NCI-H1417 treated with DMSO at 0.1 percent for 48 hours (cell line): ENCODE measurements around the gene MKNK2.
"Not testable (repeated sequence)": the region's sequence is repeated elsewhere in the genome, so short reads cannot be mapped to it uniquely, and the experiment has no call there.

Source experiments
- DNase-seq: peaks from one replicate; lab custom pipeline; 2025; lab: John Stamatoyannopoulos, UW

Gene MKNK2

DNA sequence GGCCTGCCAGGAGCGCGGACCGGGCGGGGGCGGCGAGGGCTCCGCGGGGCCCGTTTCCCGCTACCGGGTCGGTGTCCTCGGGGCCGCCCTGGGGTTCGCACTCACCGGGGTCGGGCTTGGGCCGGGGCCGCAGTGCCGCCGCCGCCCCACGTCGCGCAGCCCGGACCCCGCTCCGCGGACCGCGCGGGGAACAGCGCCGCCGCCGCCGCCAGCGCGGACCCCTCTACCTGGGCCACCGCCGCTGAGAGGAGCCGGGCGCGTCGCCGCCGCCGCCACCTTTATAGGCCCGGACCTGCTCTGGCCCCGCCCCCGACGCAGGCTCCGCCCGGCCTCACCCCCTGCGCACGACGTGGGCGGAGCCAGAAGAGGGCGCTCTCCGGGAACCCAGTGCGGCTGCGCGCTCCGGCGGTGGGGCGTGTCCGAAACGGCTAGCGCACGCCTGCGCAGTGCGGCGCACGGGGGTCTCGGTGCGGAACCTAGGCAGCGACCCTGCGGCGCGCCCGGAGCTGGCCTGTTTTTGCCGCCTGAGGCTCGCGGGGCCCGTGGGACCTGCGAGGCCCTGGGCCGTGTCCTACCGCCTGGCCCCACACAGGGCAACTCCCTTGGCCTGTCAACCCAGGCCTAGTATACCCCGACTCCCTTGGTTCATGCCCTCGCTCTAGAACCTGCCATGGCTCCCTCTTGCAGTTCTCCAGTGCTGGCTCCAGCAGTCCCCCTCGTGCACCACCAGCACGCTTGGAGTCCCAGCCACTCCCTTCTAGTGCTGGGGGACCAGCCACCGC lies at the start of gene MKNK2:
TSS of gene MKNK2 (minus strand) at position 254 of the 782 bp plus-strand sequence. CDS start 393 bp downstream, outside the sequence.
- DNase-seq, result peak; percentile 47

- no peak for DNase-seq
Measured at GRCh38 chr19:2100719-2101061, 49.6 kb upstream of the MKNK2 start.

DNA sequence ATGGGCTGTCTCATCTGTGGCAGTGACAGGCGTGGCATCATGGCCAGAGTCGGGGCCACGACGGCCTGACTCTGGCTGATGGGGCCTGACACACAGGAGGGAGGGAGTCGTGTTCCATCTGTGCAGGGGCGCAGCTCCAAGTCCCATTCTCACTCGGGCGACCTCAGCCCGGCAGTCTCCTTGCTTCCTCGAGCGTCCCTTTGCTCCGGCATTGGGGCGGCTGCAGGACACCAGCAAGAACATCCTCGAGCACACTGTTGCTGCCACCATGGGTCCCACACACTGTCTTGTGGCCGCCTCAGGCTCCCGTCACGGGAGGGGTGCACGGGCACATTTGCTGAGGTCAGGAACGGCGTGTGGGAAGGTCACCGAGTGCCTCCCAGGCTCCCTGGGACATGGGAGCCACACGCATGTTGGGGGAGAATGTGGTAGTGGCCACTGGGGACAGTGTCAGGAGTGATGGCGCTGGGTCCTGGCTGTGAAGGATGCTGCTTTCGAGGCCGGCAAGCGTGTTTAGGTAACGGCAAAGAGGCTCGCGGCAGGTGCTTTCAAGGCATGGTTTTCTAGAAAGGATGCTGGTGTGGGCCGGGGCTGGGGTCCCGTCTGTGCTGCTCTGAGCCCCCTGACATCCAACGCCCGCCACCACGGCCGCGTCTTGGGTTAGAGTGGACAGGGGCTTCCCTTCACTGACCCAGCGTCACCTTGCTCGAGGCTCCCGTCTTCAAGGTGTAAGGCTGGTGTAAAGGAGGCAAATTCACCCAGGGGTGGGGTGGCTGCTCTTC lies 49.1 kb upstream of the MKNK2 start:
- DNase-seq, result no peak

DNA sequence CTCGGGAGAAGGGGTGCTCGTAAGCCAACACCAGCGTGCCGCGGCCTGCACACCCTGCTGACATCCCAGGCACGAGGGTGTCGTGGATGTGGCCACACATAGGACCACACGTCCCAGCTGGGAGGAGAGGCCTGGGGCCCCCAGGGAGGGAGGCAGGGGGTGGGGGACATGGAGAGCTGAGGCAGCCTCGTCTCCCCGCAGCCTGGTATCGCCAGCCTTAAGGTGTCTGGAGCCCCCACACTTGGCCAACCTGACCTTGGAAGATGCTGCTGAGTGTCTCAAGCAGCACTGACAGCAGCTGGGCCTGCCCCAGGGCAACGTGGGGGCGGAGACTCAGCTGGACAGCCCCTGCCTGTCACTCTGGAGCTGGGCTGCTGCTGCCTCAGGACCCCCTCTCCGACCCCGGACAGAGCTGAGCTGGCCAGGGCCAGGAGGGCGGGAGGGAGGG lies 48.0 kb upstream of the MKNK2 start:
- DNase-seq, result no peak

GRCh38 chr19:2097886-2098327 lies 46.9 kb upstream of the MKNK2 start:
- no peak for DNase-seq

GRCh38 chr19:2097203-2097885 lies 46.3 kb upstream of the MKNK2 start:
- no peak for DNase-seq

DNA sequence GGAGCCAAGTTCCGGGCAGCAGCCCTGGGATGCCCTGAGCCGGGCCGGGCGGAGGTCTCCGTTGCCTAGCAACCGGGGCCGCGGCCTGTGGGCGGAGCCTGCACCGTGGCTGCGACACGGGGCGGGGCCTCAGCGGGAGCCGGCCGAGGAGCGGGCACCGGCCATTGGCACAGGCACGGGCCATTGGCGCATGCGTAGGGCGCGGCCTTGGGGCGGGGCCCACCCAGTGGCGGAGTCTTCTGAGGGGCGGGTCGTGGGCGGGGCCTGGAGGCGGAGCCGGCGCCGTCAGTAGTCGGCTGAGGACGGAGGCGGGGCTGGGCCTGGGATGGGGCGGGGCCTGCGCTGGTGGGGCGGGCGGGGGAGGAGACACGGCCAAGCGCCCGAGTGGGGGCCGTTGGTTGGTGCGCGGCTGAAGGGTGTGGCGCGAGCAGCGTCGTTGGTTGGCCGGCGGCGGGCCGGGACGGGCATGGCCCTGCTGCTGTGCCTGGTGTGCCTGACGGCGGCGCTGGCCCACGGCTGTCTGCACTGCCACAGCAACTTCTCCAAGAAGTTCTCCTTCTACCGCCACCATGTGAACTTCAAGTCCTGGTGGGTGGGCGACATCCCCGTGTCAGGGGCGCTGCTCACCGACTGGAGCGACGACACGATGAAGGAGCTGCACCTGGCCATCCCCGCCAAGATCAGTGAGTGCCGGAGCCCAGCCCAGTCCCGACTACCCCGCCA lies 45.6 kb upstream of the MKNK2 start, which contains the start of gene IZUMO4:
TSS of gene IZUMO4 (plus strand) at position 436 of the 723 bp plus-strand sequence. CDS start at position 467, 31 bp downstream.
- DNase-seq, result peak; percentile 85

DNA sequence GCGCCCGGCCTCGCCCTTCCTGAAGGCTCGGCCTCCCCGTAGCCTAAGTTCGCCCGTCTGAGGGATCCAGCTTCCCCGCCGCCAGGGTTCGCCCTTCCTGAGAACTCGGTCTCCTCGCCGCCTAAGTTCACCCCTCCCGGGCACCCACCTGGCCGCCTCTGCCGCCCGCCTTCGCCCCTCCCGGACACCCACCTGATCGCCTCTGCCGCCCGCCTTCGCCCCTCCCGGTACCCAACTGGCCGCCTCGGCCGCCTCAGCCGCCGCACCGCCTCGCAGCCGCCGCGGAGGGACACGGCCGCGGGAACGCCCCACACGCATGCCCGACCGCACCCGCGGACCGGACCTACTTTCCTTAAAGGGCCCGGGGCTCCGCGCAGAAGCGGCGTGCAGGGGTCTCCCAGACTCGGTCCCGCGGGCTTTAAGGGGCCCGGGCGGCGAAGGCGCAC lies 45.0 kb upstream of the MKNK2 start, which contains the start of gene MOB3A:
TSS of gene MOB3A (minus strand) at position 293 of the 446 bp plus-strand sequence. CDS start 17,766 bp downstream, outside the sequence.
- peak; percentile 71 for DNase-seq

- not testable (repeated sequence) for DNase-seq
Measured at GRCh38 chr19:2091926-2092525, 41.0 kb upstream of the MKNK2 start.

GRCh38 chr19:2089727-2090053 lies 38.6 kb upstream of the MKNK2 start:
- DNase-seq, result no peak

- DNase-seq, result no peak
Measured at GRCh38 chr19:2089001-2089711, 38.1 kb upstream of the MKNK2 start.

DNA sequence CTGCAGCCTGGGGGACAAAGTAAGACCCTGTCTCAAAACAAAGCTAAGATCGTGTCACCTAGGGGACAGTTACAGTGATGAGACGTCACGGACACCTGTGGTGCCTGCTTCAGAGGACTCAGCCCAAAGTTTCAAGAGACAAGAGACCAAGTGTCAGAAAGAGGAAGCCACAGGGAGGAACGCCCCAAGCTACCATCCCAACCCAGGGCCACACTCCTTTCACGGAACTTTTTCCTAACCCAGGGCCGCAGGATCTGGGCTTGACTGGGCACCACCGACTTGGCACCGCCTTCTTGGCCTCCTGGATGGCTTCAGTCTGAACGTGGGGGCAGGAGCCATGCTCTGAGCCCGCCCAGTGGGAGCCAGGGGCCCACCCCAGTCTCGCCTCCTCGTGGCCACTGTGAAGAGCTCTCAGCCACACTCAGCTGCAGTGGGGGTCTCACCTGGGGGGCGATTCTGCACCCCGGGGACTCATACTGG lies 36.6 kb upstream of the MKNK2 start:
- no peak for DNase-seq

- DNase-seq, result not testable (repeated sequence)
Measured at GRCh38 chr19:2086695-2087620, 35.9 kb upstream of the MKNK2 start.

GRCh38 chr19:2084993-2085720 lies 34.1 kb upstream of the MKNK2 start:
- no peak for DNase-seq

- no peak for DNase-seq
Measured at GRCh38 chr19:2083174-2083854, 32.3 kb upstream of the MKNK2 start.

- DNase-seq, result no peak
Measured at GRCh38 chr19:2081873-2082810, 31.1 kb upstream of the MKNK2 start.
